H9 (cell line): Measurements from ENCODE around the gene BAG3. TPM values are rescaled to one million over a fixed set of nuclear protein-coding genes. Genes with fewer than 3 reads are reported as not detected.

Source experiments
- DNase-seq: peaks from one replicate; pipeline ENCODE4 v3.0.0-alpha.2; 2017
- H2AFZ ChIP-seq: one replicate; pipeline ENCODE4 v1.6.1; 2013; ENCODE audit warnings: mild to moderate bottlenecking, low read length, control low read depth, moderate library complexity
- H2AK5ac ChIP-seq: 2 replicates; pipeline ENCODE4 v1.6.1; 2013; ENCODE audit warnings: low read length, control low read depth, mixed read lengths; ENCODE audit not compliant: insufficient read length
- H2BK120ac ChIP-seq: one replicate; pipeline ENCODE4 v1.6.1; 2013; ENCODE audit warnings: low read depth, mild to moderate bottlenecking, low read length, control low read depth, inconsistent platforms; ENCODE audit not compliant: poor library complexity, severe bottlenecking
- H2BK12ac ChIP-seq: 2 replicates; pipeline ENCODE4 v1.6.1; 2013; ENCODE audit warnings: low read length, control low read depth, mixed read lengths, low read depth; ENCODE audit not compliant: insufficient read length
- H2BK15ac ChIP-seq: 2 replicates; pipeline ENCODE4 v1.6.1; 2013; ENCODE audit warnings: low read depth, low read length, control low read depth
- H2BK20ac ChIP-seq: one replicate; pipeline ENCODE4 v1.6.1; 2013; ENCODE audit warnings: low read depth, mild to moderate bottlenecking, low read length, control low read depth, inconsistent platforms; ENCODE audit not compliant: poor library complexity, severe bottlenecking
- H2BK5ac ChIP-seq: 2 replicates; pipeline ENCODE4 v1.6.1; 2013; ENCODE audit warnings: low read length, control low read depth, mixed read lengths; ENCODE audit not compliant: insufficient read length
- H3K14ac ChIP-seq: 2 replicates; pipeline ENCODE4 v1.6.1; 2013; ENCODE audit warnings: low read length, control low read depth; ENCODE audit not compliant: insufficient read depth
- H3K18ac ChIP-seq: 2 replicates; pipeline ENCODE4 v1.6.1; 2013; ENCODE audit warnings: low read depth, mild to moderate bottlenecking, mixed read lengths, low read length, control low read depth; ENCODE audit not compliant: insufficient read length
- H3K23ac ChIP-seq: 2 replicates; pipeline ENCODE4 v1.6.1; 2013; ENCODE audit warnings: low read length, control low read depth, mixed read lengths, low read depth; ENCODE audit not compliant: insufficient read length
- H3K23me2 ChIP-seq: 2 replicates; pipeline ENCODE4 v1.6.1; 2013; ENCODE audit warnings: low read depth, mild to moderate bottlenecking, mixed read lengths, low read length, control low read depth; ENCODE audit not compliant: insufficient read length, poor library complexity, severe bottlenecking
- H3K27ac ChIP-seq: 2 replicates; pipeline ENCODE4 v1.5.1; 2013; ENCODE audit warnings: low read length, control low read depth, mixed read lengths, low read depth; ENCODE audit not compliant: insufficient read length
- H3K27me3 ChIP-seq: 2 replicates; pipeline ENCODE4 v1.6.1; 2013; ENCODE audit warnings: low read length, control low read depth, inconsistent platforms; ENCODE audit not compliant: insufficient read depth
- H3K4ac ChIP-seq: 2 replicates; pipeline ENCODE4 v1.6.1; 2013; ENCODE audit warnings: low read depth, mild to moderate bottlenecking, control low read depth, inconsistent platforms, low read length, moderate library complexity
- H3K4me1 ChIP-seq: 2 replicates; pipeline ENCODE4 v1.6.1; 2013; ENCODE audit warnings: low read length, control low read depth, inconsistent platforms; ENCODE audit not compliant: insufficient read depth
- H3K4me2 ChIP-seq: 2 replicates; pipeline ENCODE4 v1.6.1; 2013; ENCODE audit warnings: low read length, control low read depth, mixed read lengths; ENCODE audit not compliant: insufficient read length, insufficient read depth
- H3K56ac ChIP-seq: 2 replicates; pipeline ENCODE4 v1.6.1; 2013; ENCODE audit warnings: low read depth, mild to moderate bottlenecking, mixed read lengths, low read length, control low read depth; ENCODE audit not compliant: insufficient read length
- H3K79me1 ChIP-seq: 2 replicates; pipeline ENCODE4 v1.6.1; 2013; ENCODE audit warnings: low read depth, mild to moderate bottlenecking, moderate library complexity, low read length, control low read depth, inconsistent platforms; ENCODE audit not compliant: insufficient read depth, poor library complexity, severe bottlenecking
- H3K79me2 ChIP-seq: 2 replicates; pipeline ENCODE4 v1.6.1; 2013; ENCODE audit warnings: low read length, control low read depth, inconsistent platforms; ENCODE audit not compliant: insufficient read depth
- H3K9ac ChIP-seq: 2 replicates; pipeline ENCODE4 v1.6.1; 2013; ENCODE audit warnings: low read length, control low read depth, mixed read lengths; ENCODE audit not compliant: insufficient read length; ENCODE audit errors: extremely low read depth
- H3K9me3 ChIP-seq: one replicate; pipeline ENCODE4 v1.6.1; 2013; ENCODE audit warnings: low read depth, low read length, inconsistent platforms; ENCODE audit not compliant: control insufficient read depth
- H3T11ph ChIP-seq: one replicate; pipeline ENCODE4 v1.6.1; 2013; ENCODE audit warnings: mild to moderate bottlenecking, low read length, control low read depth, inconsistent platforms
- H4K20me1 ChIP-seq: one replicate; pipeline ENCODE4 v1.6.1; 2013; ENCODE audit not compliant: control insufficient read depth, insufficient read length, insufficient read depth
- H4K5ac ChIP-seq: 2 replicates; pipeline ENCODE4 v1.6.1; 2013; ENCODE audit warnings: low read depth, mild to moderate bottlenecking, mixed read lengths, low read length, control low read depth; ENCODE audit not compliant: insufficient read length
- H4K8ac ChIP-seq: replicated peaks from 2 replicates; pipeline ENCODE4 v1.6.1; 2013; ENCODE audit warnings: low read length, control low read depth, mixed read lengths, low read depth; ENCODE audit not compliant: insufficient read length
- H4K91ac ChIP-seq: 2 replicates; pipeline ENCODE4 v1.6.1; 2013; ENCODE audit warnings: low read depth, mild to moderate bottlenecking, moderate library complexity, mixed read lengths, low read length, control low read depth; ENCODE audit not compliant: insufficient read length
- H3K27ac Mint-ChIP-seq, 3 experiments: 2 replicates in 2 of 3; 3 replicates in 1 of 3; pipeline ENCODE4 v1.8.0; 2020 to 2021; ENCODE audit warnings: mixed read lengths in 3 of 3, mild to moderate bottlenecking in 1 of 3, moderate library complexity in 1 of 3
- H3K27me3 Mint-ChIP-seq: 2 replicates; pipeline ENCODE4 v1.8.0; 2021; ENCODE audit warnings: low read depth, mild to moderate bottlenecking, moderate library complexity, mixed read lengths
- H3K36me3 Mint-ChIP-seq, 3 experiments: 2 replicates in 2 of 3; 3 replicates in 1 of 3; pipeline ENCODE4 v1.8.0; 2020 to 2021; ENCODE audit warnings: low read depth in 3 of 3, mixed read lengths in 3 of 3; ENCODE audit not compliant: insufficient read depth in 1 of 3
- H3K4me1 Mint-ChIP-seq, 2 experiments: 2 replicates each; pipeline ENCODE4 v1.8.0; 2020; ENCODE audit warnings: mixed read lengths in 2 of 2
- H3K4me3 Mint-ChIP-seq, 2 experiments: 2 replicates in 1 of 2; 3 replicates in 1 of 2; pipeline ENCODE4 v1.8.0; 2020 to 2021; ENCODE audit warnings: mild to moderate bottlenecking in 2 of 2, mixed read lengths in 2 of 2, moderate library complexity in 1 of 2
- H3K9me3 Mint-ChIP-seq, 2 experiments: 2 replicates in 1 of 2; 3 replicates in 1 of 2; pipeline ENCODE4 v1.8.0; 2020; ENCODE audit warnings: mild to moderate bottlenecking in 2 of 2, mixed read lengths in 2 of 2, moderate library complexity in 1 of 2
- WGBS: extraction: QIAGEN DNeasy Blood & Tissue Kit; methylation state at CpG from one replicate; pipeline ENCODE4 v1.1.7; 2013; ENCODE audit warnings: missing lambda C conversion rate, low lambda C conversion rate, mixed read lengths; ENCODE audit not compliant: insufficient read length; ENCODE audit errors: extremely low coverage; 5-methylcytosine and 5-hydroxymethylcytosine counted together
- total RNA-seq: library from RNA; stranded (reverse); gene quantifications from 2 replicates; pipeline ENCODE4 v1.2.1, GENCODE V29; 2021
- TF ChIP-seq, protein P1 (sequence below): fragments of 200-600 bp; sonication (generic); conservative IDR thresholded peaks from 3 replicates; pipeline ENCODE4 v1.8.0; 2021; ENCODE audit warnings: antibody characterized with exemption, mild to moderate bottlenecking

The BAG3 gene
- total RNA-seq, 1 experiment from 2014 or later = 11.4 TPM

DNA sequence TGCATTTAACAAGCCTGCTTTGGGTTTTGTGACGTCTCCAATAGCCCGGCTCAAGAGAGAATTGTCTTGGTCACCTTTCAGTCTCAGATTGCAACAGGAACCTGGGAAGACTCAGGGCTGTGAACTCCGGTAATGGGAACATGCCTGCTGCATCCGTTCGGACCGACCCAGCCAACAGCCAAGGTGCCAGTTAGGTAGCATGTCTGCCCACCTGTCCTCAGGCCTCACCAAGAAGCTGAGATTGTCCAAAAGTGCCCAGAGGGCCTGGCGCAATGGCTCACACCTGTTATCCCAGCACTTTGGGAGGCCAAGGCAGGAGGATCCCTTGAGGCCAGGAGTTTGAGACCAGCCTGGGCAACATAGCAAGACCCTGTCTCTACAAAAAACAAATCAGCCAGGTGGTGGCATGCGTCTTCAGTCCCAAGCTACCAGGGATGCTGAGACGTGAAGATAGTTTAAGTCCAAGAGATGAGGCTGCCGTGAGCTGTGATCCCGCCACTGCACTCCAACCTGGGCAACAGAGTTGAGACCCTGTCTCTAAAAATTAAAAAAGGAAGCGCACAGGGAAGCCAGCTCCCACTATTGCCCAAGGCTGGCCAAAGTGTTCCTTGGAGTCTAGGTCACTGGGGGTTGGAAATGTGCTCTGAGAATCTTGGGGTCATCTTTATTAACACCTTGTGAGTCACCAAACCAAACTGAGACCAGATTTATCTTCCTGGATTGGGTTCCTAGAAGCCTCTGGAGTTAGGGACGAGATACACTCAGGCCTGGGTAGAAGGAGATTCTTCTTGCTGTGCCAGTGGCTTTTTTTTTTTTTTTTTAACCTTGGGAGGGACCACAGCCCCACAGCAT is 26.9 kb downstream of the BAG3 start:
- Histone ChIP-seq H4K5ac (no peak overlapping the region), H3K23me2 (no peaks in the 10 kb centered on the region), H4K20me1 (no peaks in the 10 kb centered on the region), H3K18ac (no peak overlapping the region), H3K9ac (no peak overlapping the region), H3K9me3 (no peaks in the 10 kb centered on the region), H2BK120ac (no peak overlapping the region), H3T11ph (no peak overlapping the region), H3K27ac (no peak overlapping the region), H2AFZ (no peak overlapping the region), H2BK20ac (no peak overlapping the region), H4K8ac (no peak overlapping the region), H3K4ac (no peak overlapping the region), H4K91ac (no peak overlapping the region), H2AK5ac (no peak overlapping the region), H3K56ac (no peak overlapping the region), H3K27me3 (no peaks in the 10 kb centered on the region), H3K14ac (no peak overlapping the region), H3K79me2 (no peaks in the 10 kb centered on the region), H3K79me1 (no peaks in the 10 kb centered on the region), H2BK5ac (no peak overlapping the region), H3K4me1 (no peaks in the 10 kb centered on the region), H2BK12ac (no peak overlapping the region), H3K4me2 (no peak overlapping the region), H2BK15ac (no peak overlapping the region), H3K23ac (no peak overlapping the region)
- peaks cover 14 to 29% (median 26%) of the 10 kb centered on the region in 3 experiments for H3K36me3 Mint-ChIP-seq
- H3K4me1 Mint-ChIP-seq = peaks cover 2 to 3% of the 10 kb centered on the region in 2 experiments
- no peak overlapping the region for H3K4me3 Mint-ChIP-seq
- peaks cover 4 to 6% of the 10 kb centered on the region in 2 experiments; a peak in 4 of 5 replicates for H3K9me3 Mint-ChIP-seq
- no CpG with 5 or more reads among the region's 13 CpGs for WGBS
- TF ChIP-seq, protein P1, sequence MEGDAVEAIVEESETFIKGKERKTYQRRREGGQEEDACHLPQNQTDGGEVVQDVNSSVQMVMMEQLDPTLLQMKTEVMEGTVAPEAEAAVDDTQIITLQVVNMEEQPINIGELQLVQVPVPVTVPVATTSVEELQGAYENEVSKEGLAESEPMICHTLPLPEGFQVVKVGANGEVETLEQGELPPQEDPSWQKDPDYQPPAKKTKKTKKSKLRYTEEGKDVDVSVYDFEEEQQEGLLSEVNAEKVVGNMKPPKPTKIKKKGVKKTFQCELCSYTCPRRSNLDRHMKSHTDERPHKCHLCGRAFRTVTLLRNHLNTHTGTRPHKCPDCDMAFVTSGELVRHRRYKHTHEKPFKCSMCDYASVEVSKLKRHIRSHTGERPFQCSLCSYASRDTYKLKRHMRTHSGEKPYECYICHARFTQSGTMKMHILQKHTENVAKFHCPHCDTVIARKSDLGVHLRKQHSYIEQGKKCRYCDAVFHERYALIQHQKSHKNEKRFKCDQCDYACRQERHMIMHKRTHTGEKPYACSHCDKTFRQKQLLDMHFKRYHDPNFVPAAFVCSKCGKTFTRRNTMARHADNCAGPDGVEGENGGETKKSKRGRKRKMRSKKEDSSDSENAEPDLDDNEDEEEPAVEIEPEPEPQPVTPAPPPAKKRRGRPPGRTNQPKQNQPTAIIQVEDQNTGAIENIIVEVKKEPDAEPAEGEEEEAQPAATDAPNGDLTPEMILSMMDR = no peak
- no peak for DNase-seq
- H3K27ac Mint-ChIP-seq = no peak overlapping the region
- no peaks in the 10 kb centered on the region; the same call in 1 of the 2 replicates for H3K27me3 Mint-ChIP-seq
